ENCODE results near the gene CAPN10. TPM values are rescaled to one million over a fixed set of nuclear protein-coding genes. Genes with fewer than 3 reads are reported as not detected.

Gene CAPN10
- total RNA-seq, 1 donor from 2014 or later, result 62.7 TPM

- Mint-ChIP-seq H3K36me3 (ENCODE audit: low read depth) (no peaks in the 10 kb centered on the region), H3K4me1 (no peaks in the 10 kb centered on the region), H3K27ac (ENCODE audit: unreplicated experiment) (no peak overlapping the region), H3K4me3 (no peak overlapping the region), H3K27me3 (ENCODE audit: low read depth) (no peaks in the 10 kb centered on the region), H3K9me3 (no peaks in the 10 kb centered on the region)
- TF ChIP-seq CTCF (conservative IDR thresholded peaks at IDR 0.05), result no peak
- no peak for DNase-seq (ENCODE audit: low read depth, low spot score)
Measured at GRCh38 chr2:240594511-240595380, 8.2 kb downstream of the CAPN10 start.

- peak; percentile 51 for DNase-seq (ENCODE audit: low read depth, low spot score)
- Mint-ChIP-seq H3K36me3 (ENCODE audit: low read depth) (no peaks in the 10 kb centered on the region), H3K27me3 (ENCODE audit: low read depth) (no peaks in the 10 kb centered on the region), H3K9me3 (no peaks in the 10 kb centered on the region), H3K4me1 (no peaks in the 10 kb centered on the region), H3K27ac (ENCODE audit: unreplicated experiment) (no peak overlapping the region), H3K4me3 (no peak overlapping the region)
- TF ChIP-seq CTCF (conservative IDR thresholded peaks at IDR 0.05), result peak; percentile 39
Measured at GRCh38 chr2:240595381-240596079, 9.0 kb downstream of the CAPN10 start.

GRCh38 chr2:240596080-240596460 lies 9.5 kb downstream of the CAPN10 start:
- Mint-ChIP-seq H3K9me3 (no peaks in the 10 kb centered on the region), H3K4me3 (no peak overlapping the region), H3K36me3 (ENCODE audit: low read depth) (no peaks in the 10 kb centered on the region), H3K27ac (ENCODE audit: unreplicated experiment) (no peak overlapping the region), H3K4me1 (no peaks in the 10 kb centered on the region), H3K27me3 (ENCODE audit: low read depth) (no peaks in the 10 kb centered on the region)
- no peak for DNase-seq (ENCODE audit: low read depth, low spot score)
- TF ChIP-seq CTCF (conservative IDR thresholded peaks at IDR 0.05), result no peak

GRCh38 chr2:240596491-240596931 lies 10.0 kb downstream of the CAPN10 start:
- DNase-seq (ENCODE audit: low read depth, low spot score), result no peak
- no peaks in the 10 kb centered on the region for H3K4me1 Mint-ChIP-seq

GRCh38 chr2:240597054-240597418 lies 10.5 kb downstream of the CAPN10 start:
- no peaks in the 10 kb centered on the region for H3K27me3 Mint-ChIP-seq (ENCODE audit: low read depth)
- no peaks in the 10 kb centered on the region for H3K36me3 Mint-ChIP-seq (ENCODE audit: low read depth)
- no peak overlapping the region for H3K27ac Mint-ChIP-seq (ENCODE audit: unreplicated experiment)
- no peaks in the 10 kb centered on the region for H3K9me3 Mint-ChIP-seq
- no peak for TF ChIP-seq CTCF (conservative IDR thresholded peaks at IDR 0.05)
- no peak overlapping the region for H3K4me3 Mint-ChIP-seq
- DNase-seq (ENCODE audit: low read depth, low spot score), result no peak
- H3K4me1 Mint-ChIP-seq, result no peaks in the 10 kb centered on the region

More at GRCh38 chr2:240596491-240596931, 10.0 kb downstream of the CAPN10 start:
- no peak overlapping the region for H3K4me3 Mint-ChIP-seq
- H3K27me3 Mint-ChIP-seq (ENCODE audit: low read depth), result no peaks in the 10 kb centered on the region
- TF ChIP-seq CTCF (conservative IDR thresholded peaks at IDR 0.05), result no peak
- no peaks in the 10 kb centered on the region for H3K36me3 Mint-ChIP-seq (ENCODE audit: low read depth)
- no peaks in the 10 kb centered on the region for H3K9me3 Mint-ChIP-seq
- H3K27ac Mint-ChIP-seq (ENCODE audit: unreplicated experiment), result no peak overlapping the region

Measured in neural crest cell (in vitro differentiated cells).